Forelimb muscle (tissue), 1 donor: ENCODE measurements around the gene OR2T2. TPM values are rescaled to one million over a fixed set of nuclear protein-coding genes. Genes with fewer than 3 reads are reported as not detected.
"Not testable (repeated sequence)": the region's sequence is repeated elsewhere in the genome, so short reads cannot be mapped to it uniquely, and the experiment has no call there.

ENCODE experiments used
- DNase-seq: peaks from one replicate; pipeline ENCODE4 v3.0.0-alpha.2; 2013; ENCODE audit warnings: low read depth
- polyA plus RNA-seq: library from polyadenylated mRNA; unstranded; fragments of 120-200 nt; gene quantifications from one replicate; pipeline ENCODE4 v1.2.1, GENCODE V29; 2013; ENCODE audit not compliant: insufficient read length

Gene OR2T2
- polyA plus RNA-seq, result not detected

- DNase-seq, result not testable (repeated sequence)
Observed at GRCh38 chr1:248445399-248445798, at the start of gene OR2T2. Gene OR2T2 (plus strand): TSS chr1:248445637. CDS start chr1:248452798, 7,161 bp downstream.

GRCh38 chr1:248402748-248403147, 42.7 kb upstream of the OR2T2 start, which contains the start of gene OR2T1:
Gene OR2T1 (plus strand): TSS chr1:248403048. CDS start chr1:248406148, 3,100 bp downstream.
- DNase-seq, result no peak

- DNase-seq, result no peak
Observed at GRCh38 chr1:248404024-248404423, 41.4 kb upstream of the OR2T2 start.

- no peak for DNase-seq
Observed at GRCh38 chr1:248406721-248407692, 38.4 kb upstream of the OR2T2 start.

- DNase-seq, result no peak
Observed at GRCh38 chr1:248416226-248416625, 29.2 kb upstream of the OR2T2 start.

GRCh38 chr1:248417854-248418253, 27.6 kb upstream of the OR2T2 start:
- no peak for DNase-seq

GRCh38 chr1:248421384-248421783, 24.1 kb upstream of the OR2T2 start:
- DNase-seq, result no peak

- not testable (repeated sequence) for DNase-seq
Observed at GRCh38 chr1:248427526-248428191, 17.8 kb upstream of the OR2T2 start.

GRCh38 chr1:248428192-248428533, 17.3 kb upstream of the OR2T2 start:
- DNase-seq, result not testable (repeated sequence)

GRCh38 chr1:248431683-248432082, 13.8 kb upstream of the OR2T2 start:
- not testable (repeated sequence) for DNase-seq

GRCh38 chr1:248432201-248432600, 13.2 kb upstream of the OR2T2 start:
- not testable (repeated sequence) for DNase-seq

GRCh38 chr1:248433811-248434415, 11.5 kb upstream of the OR2T2 start:
- not testable (repeated sequence) for DNase-seq

- not testable (repeated sequence) for DNase-seq
Observed at GRCh38 chr1:248434913-248435312, 10.5 kb upstream of the OR2T2 start.

- DNase-seq, result not testable (repeated sequence)
Observed at GRCh38 chr1:248436303-248436702, 9.1 kb upstream of the OR2T2 start.

GRCh38 chr1:248438668-248439067, 6.8 kb upstream of the OR2T2 start:
- DNase-seq, result not testable (repeated sequence)

- not testable (repeated sequence) for DNase-seq
Observed at GRCh38 chr1:248439283-248439682, 6.2 kb upstream of the OR2T2 start.

- not testable (repeated sequence) for DNase-seq
Observed at GRCh38 chr1:248442500-248443277, 2.7 kb upstream of the OR2T2 start.

GRCh38 chr1:248444603-248445002, 834 bp upstream of the OR2T2 start:
- not testable (repeated sequence) for DNase-seq

- not testable (repeated sequence) for DNase-seq
Observed at GRCh38 chr1:248448409-248449074, 3.1 kb downstream of the OR2T2 start.

GRCh38 chr1:248449821-248450465, 4.5 kb downstream of the OR2T2 start:
- not testable (repeated sequence) for DNase-seq
